ENCODE measurements around the gene TENM3.

The TENM3 gene

DNA sequence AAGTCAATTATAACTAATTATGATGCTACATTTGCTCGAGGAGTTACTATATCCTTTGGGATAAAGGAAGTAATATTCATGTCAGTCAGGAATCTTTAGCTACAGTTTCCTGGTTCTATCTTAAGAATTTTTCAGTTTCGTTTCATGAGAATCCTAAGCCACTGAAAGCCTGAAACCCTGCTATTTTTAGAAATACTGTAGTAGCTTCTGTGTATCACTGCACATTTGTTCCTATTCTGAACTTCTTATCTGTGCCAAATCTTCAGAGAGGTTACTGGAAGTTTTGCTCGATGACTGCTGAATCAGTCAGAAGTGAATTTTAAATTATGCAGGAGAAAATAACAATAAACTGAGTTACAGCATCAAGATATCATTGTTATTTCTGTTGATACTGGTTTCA, 249.2 kb downstream of the TENM3 start (continued):
- no peak for TF ChIP-seq ZNF302 (tag by site-specific recombination; IDR thresholded peaks at IDR 0.05; ENCODE audit: low read depth)

DNA sequence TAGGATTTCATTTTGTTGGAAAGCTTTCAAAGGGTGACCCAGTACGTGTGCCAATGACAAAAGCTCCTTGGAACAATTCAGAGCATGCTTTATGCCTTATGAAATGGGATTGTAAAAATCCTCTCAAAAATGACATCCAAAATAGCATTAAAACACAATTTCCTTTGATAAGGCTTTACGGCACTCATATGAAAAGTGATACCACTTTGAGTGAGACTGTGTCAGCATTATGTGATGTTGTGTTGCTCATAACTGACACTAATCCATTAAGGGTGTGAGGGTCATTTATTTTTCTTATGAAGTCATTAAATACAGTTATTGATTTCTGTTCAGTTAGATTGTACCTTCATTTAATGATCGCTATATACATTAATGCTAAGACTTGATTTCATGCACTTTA, 250.2 kb downstream of the TENM3 start:
- Histone ChIP-seq H3K4me1 (ENCODE audit: control insufficient read depth, insufficient read depth, low read length) (peaks cover 14% of the 10 kb centered on the region), H3K27ac (ENCODE audit: extremely low read depth, low read depth, low read length) (no peak overlapping the region), H3K9me3 (ENCODE audit: control insufficient read depth, insufficient read depth, low read depth, low read length) (no peaks in the 10 kb centered on the region), H3K36me3 (ENCODE audit: control insufficient read depth in 2 of 2, insufficient read depth in 1 of 2, low read length in 2 of 2) (no peaks in the 10 kb centered on the region), H3K4me3 (ENCODE audit: low read depth, low read length) (no peak overlapping the region)
- CTCF ChIA-PET: interaction anchor here (0.8 kb wide), 1 partner anchor 1512 kb away, joined by 4 read pairs; no protein-coding TSS in a partner anchor
- POLR2A ChIA-PET: no interaction called here
- TF ChIP-seq, protein P1, sequence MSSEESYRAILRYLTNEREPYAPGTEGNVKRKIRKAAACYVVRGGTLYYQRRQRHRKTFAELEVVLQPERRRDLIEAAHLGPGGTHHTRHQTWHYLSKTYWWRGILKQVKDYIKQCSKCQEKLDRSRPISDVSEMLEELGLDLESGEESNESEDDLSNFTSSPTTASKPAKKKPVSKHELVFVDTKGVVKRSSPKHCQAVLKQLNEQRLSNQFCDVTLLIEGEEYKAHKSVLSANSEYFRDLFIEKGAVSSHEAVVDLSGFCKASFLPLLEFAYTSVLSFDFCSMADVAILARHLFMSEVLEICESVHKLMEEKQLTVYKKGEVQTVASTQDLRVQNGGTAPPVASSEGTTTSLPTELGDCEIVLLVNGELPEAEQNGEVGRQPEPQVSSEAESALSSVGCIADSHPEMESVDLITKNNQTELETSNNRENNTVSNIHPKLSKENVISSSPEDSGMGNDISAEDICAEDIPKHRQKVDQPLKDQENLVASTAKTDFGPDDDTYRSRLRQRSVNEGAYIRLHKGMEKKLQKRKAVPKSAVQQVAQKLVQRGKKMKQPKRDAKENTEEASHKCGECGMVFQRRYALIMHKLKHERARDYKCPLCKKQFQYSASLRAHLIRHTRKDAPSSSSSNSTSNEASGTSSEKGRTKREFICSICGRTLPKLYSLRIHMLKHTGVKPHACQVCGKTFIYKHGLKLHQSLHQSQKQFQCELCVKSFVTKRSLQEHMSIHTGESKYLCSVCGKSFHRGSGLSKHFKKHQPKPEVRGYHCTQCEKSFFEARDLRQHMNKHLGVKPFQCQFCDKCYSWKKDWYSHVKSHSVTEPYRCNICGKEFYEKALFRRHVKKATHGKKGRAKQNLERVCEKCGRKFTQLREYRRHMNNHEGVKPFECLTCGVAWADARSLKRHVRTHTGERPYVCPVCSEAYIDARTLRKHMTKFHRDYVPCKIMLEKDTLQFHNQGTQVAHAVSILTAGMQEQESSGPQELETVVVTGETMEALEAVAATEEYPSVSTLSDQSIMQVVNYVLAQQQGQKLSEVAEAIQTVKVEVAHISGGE (tag by site-specific recombination; conservative IDR thresholded peaks at IDR 0.05; ENCODE audit: low read depth): no peak
- peak; percentile 81 for TF ChIP-seq ZNF843 (tag by site-specific recombination; IDR thresholded peaks at IDR 0.05)
- TF ChIP-seq, protein P2, sequence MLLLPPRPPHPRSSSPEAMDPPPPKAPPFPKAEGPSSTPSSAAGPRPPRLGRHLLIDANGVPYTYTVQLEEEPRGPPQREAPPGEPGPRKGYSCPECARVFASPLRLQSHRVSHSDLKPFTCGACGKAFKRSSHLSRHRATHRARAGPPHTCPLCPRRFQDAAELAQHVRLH (tag by site-specific recombination; IDR thresholded peaks at IDR 0.05): peak; percentile 25; the same call in 1 of the 2 replicates
- TF ChIP-seq FEZF1 (tag by site-specific recombination; IDR thresholded peaks at IDR 0.05): peak; percentile 90
- peak; percentile 20; the same call in 1 of the 2 replicates for TF ChIP-seq OSR2 (tag by site-specific recombination; IDR thresholded peaks at IDR 0.05)
- peak; percentile 63 for TF ChIP-seq ZEB2 (tag by site-specific recombination; IDR thresholded peaks at IDR 0.05)
- TF ChIP-seq, protein P3, sequence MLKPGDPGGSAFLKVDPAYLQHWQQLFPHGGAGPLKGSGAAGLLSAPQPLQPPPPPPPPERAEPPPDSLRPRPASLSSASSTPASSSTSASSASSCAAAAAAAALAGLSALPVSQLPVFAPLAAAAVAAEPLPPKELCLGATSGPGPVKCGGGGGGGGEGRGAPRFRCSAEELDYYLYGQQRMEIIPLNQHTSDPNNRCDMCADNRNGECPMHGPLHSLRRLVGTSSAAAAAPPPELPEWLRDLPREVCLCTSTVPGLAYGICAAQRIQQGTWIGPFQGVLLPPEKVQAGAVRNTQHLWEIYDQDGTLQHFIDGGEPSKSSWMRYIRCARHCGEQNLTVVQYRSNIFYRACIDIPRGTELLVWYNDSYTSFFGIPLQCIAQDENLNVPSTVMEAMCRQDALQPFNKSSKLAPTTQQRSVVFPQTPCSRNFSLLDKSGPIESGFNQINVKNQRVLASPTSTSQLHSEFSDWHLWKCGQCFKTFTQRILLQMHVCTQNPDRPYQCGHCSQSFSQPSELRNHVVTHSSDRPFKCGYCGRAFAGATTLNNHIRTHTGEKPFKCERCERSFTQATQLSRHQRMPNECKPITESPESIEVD (tag by site-specific recombination; IDR thresholded peaks at IDR 0.05): peak; percentile 96
- no peak for TF ChIP-seq RBAK (tag by site-specific recombination; IDR thresholded peaks at IDR 0.05)
- TF ChIP-seq, protein P4, sequence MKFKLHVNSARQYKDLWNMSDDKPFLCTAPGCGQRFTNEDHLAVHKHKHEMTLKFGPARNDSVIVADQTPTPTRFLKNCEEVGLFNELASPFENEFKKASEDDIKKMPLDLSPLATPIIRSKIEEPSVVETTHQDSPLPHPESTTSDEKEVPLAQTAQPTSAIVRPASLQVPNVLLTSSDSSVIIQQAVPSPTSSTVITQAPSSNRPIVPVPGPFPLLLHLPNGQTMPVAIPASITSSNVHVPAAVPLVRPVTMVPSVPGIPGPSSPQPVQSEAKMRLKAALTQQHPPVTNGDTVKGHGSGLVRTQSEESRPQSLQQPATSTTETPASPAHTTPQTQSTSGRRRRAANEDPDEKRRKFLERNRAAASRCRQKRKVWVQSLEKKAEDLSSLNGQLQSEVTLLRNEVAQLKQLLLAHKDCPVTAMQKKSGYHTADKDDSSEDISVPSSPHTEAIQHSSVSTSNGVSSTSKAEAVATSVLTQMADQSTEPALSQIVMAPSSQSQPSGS (tag by site-specific recombination; IDR thresholded peaks at IDR 0.05; ENCODE audit: low read depth): 0 out of 2 replicates have a peak, but pooled peaks have one; percentile 15
- TF ChIP-seq ZNF629 (tag by site-specific recombination; IDR thresholded peaks at IDR 0.05): peak; percentile 46; the same call in 1 of the 2 replicates
- no peak for TF ChIP-seq HOXC10 (CRISPR knock-in tag; IDR thresholded peaks at IDR 0.05)
- TF ChIP-seq BCL11A (tag by site-specific recombination; IDR thresholded peaks at IDR 0.05; ENCODE audit: low read depth): 0 out of 2 replicates have a peak, but pooled peaks have one; percentile 45
- no peak for TF ChIP-seq ZBTB21 (tag by site-specific recombination; IDR thresholded peaks at IDR 0.05)
- TF ChIP-seq, protein P5, sequence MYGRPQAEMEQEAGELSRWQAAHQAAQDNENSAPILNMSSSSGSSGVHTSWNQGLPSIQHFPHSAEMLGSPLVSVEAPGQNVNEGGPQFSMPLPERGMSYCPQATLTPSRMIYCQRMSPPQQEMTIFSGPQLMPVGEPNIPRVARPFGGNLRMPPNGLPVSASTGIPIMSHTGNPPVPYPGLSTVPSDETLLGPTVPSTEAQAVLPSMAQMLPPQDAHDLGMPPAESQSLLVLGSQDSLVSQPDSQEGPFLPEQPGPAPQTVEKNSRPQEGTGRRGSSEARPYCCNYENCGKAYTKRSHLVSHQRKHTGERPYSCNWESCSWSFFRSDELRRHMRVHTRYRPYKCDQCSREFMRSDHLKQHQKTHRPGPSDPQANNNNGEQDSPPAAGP (tag by site-specific recombination; IDR thresholded peaks at IDR 0.05): no peak
- TF ChIP-seq ZNF366 (tag by site-specific recombination; conservative IDR thresholded peaks at IDR 0.05): 0 out of 2 replicates have a peak, but pooled peaks have one; percentile 15
- TF ChIP-seq, protein P6, sequence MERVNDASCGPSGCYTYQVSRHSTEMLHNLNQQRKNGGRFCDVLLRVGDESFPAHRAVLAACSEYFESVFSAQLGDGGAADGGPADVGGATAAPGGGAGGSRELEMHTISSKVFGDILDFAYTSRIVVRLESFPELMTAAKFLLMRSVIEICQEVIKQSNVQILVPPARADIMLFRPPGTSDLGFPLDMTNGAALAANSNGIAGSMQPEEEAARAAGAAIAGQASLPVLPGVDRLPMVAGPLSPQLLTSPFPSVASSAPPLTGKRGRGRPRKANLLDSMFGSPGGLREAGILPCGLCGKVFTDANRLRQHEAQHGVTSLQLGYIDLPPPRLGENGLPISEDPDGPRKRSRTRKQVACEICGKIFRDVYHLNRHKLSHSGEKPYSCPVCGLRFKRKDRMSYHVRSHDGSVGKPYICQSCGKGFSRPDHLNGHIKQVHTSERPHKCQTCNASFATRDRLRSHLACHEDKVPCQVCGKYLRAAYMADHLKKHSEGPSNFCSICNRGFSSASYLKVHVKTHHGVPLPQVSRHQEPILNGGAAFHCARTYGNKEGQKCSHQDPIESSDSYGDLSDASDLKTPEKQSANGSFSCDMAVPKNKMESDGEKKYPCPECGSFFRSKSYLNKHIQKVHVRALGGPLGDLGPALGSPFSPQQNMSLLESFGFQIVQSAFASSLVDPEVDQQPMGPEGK (tag by site-specific recombination; IDR thresholded peaks at IDR 0.05): no peak
